WTC11 (cell line): ENCODE measurements around the gene PALD1. TPM values are rescaled to one million over a fixed set of nuclear protein-coding genes. Genes with fewer than 3 reads are reported as not detected.

Experiments
- ATAC-seq: fragments of 200-7000 bp; cut with Tn5 transposase; 2 replicates; pipeline ENCODE4 v1.10.0; 2021; ENCODE audit warnings: mild to moderate bottlenecking, moderate library complexity
- CTCF ChIA-PET: fragments of 300-600 bp; sonication (Branson Sonifier 250); formaldehyde crosslinking; loops from one replicate; lab custom pipeline; 2021; ENCODE audit warnings: antibody characterized with exemption; lab: Charles Lee
- POLR2A ChIA-PET: fragments of 350-600 bp; sonication (Branson Sonifier 250); formaldehyde crosslinking; loops from one replicate; lab custom pipeline; 2021; ENCODE audit warnings: antibody characterized with exemption; lab: Charles Lee
- DNase-seq: peaks from one replicate; pipeline ENCODE4 v3.0.0; 2021; ENCODE audit warnings: low spot score
- H3K27ac Mint-ChIP-seq: 2 replicates; pipeline ENCODE4 v1.8.0; 2021; ENCODE audit warnings: mixed read lengths
- H3K27me3 Mint-ChIP-seq: 2 replicates; pipeline ENCODE4 v1.8.0; 2021; ENCODE audit warnings: low read depth, mild to moderate bottlenecking, moderate library complexity, mixed read lengths
- H3K36me3 Mint-ChIP-seq: 2 replicates; pipeline ENCODE4 v1.8.0; 2021; ENCODE audit warnings: mixed read lengths
- H3K4me1 Mint-ChIP-seq: 2 replicates; pipeline ENCODE4 v1.8.0; 2022; ENCODE audit warnings: mixed read lengths
- H3K4me3 Mint-ChIP-seq: 2 replicates; pipeline ENCODE4 v1.8.0; 2021; ENCODE audit warnings: mild to moderate bottlenecking, moderate library complexity, mixed read lengths
- H3K9me3 Mint-ChIP-seq: 2 replicates; pipeline ENCODE4 v1.8.0; 2021; ENCODE audit warnings: mixed read lengths
- E2F1 ChIP-seq: sonication (generic); formaldehyde crosslinking; IDR thresholded peaks from 2 replicates; pipeline ENCODE4 v1.8.0; 2022; ENCODE audit warnings: mild to moderate bottlenecking, missing genetic modification reagents
- ELF4 ChIP-seq: sonication (generic); formaldehyde crosslinking; IDR thresholded peaks from 2 replicates; pipeline ENCODE4 v1.8.1; 2022; ENCODE audit warnings: low read depth, mild to moderate bottlenecking, moderate library complexity, missing genetic modification reagents
- ERG ChIP-seq: fragments of 250-450 bp; sonication (Bioruptor Pico); IDR thresholded peaks from 2 replicates; pipeline ENCODE4 v1.8.0; 2021; ENCODE audit warnings: mild to moderate bottlenecking
- FOXK1 ChIP-seq: sonication (generic); formaldehyde crosslinking; IDR thresholded peaks from 2 replicates; pipeline ENCODE4 v1.8.0; 2022; ENCODE audit warnings: mild to moderate bottlenecking, moderate library complexity, missing genetic modification reagents
- JAZF1 ChIP-seq: fragments of 250-450 bp; sonication (Bioruptor Pico); IDR thresholded peaks from 2 replicates; pipeline ENCODE4 v1.9.0; 2021; ENCODE audit warnings: moderate library complexity, mild to moderate bottlenecking, inconsistent platforms
- KAT7 ChIP-seq: sonication (generic); formaldehyde crosslinking; IDR thresholded peaks from 2 replicates; pipeline ENCODE4 v1.8.1; 2023; ENCODE audit warnings: missing genetic modification reagents, mild to moderate bottlenecking, borderline replicate concordance
- MAX ChIP-seq: sonication (generic); formaldehyde crosslinking; IDR thresholded peaks from 2 replicates; pipeline ENCODE4 v1.8.0; 2022; ENCODE audit warnings: mild to moderate bottlenecking, missing genetic modification reagents
- MXD4 ChIP-seq: fragments of 250-450 bp; sonication (Bioruptor Pico); IDR thresholded peaks from 2 replicates; pipeline ENCODE4 v1.8.0; 2021; ENCODE audit warnings: mild to moderate bottlenecking, moderate library complexity, borderline replicate concordance
- MYBL2 ChIP-seq: sonication (generic); formaldehyde crosslinking; IDR thresholded peaks from 2 replicates; pipeline ENCODE4 v1.8.1; 2023; ENCODE audit warnings: mild to moderate bottlenecking, moderate library complexity, missing genetic modification reagents
- NR2C2 ChIP-seq: sonication (generic); formaldehyde crosslinking; IDR thresholded peaks from 2 replicates; pipeline ENCODE4 v1.8.0; 2022; ENCODE audit warnings: mild to moderate bottlenecking, missing genetic modification reagents
- PRRX2 ChIP-seq: fragments of 250-450 bp; sonication (Bioruptor Pico); IDR thresholded peaks from 2 replicates; pipeline ENCODE4 v1.8.0; 2021; ENCODE audit warnings: mild to moderate bottlenecking
- SP1 ChIP-seq: sonication (generic); formaldehyde crosslinking; conservative IDR thresholded peaks from 2 replicates; pipeline ENCODE4 v1.8.1; 2022; ENCODE audit warnings: missing genetic modification reagents
- TEAD4 ChIP-seq: sonication (generic); formaldehyde crosslinking; IDR thresholded peaks from 2 replicates; pipeline ENCODE4 v1.8.0; 2022; ENCODE audit warnings: mild to moderate bottlenecking, missing genetic modification reagents
- ZNF138 ChIP-seq: sonication (generic); formaldehyde crosslinking; conservative IDR thresholded peaks from 2 replicates; pipeline ENCODE4 v1.8.1; 2022; ENCODE audit warnings: mild to moderate bottlenecking, moderate library complexity, missing genetic modification reagents
- ZNF232 ChIP-seq: sonication (generic); formaldehyde crosslinking; IDR thresholded peaks from 2 replicates; pipeline ENCODE4 v1.8.0; 2022; ENCODE audit warnings: mild to moderate bottlenecking, missing genetic modification reagents
- ZNF281 ChIP-seq: sonication (generic); formaldehyde crosslinking; IDR thresholded peaks from 2 replicates; pipeline ENCODE4 v1.8.0; 2023; ENCODE audit warnings: mild to moderate bottlenecking, missing genetic modification reagents
- ZNF416 ChIP-seq: fragments of 250-450 bp; sonication (Bioruptor Pico); IDR thresholded peaks from 2 replicates; pipeline ENCODE4 v1.9.0; 2021; ENCODE audit warnings: mild to moderate bottlenecking, inconsistent platforms
- ZNF423 ChIP-seq: fragments of 250-450 bp; sonication (Bioruptor Pico); IDR thresholded peaks from 2 replicates; pipeline ENCODE4 v2.1.2; 2022; ENCODE audit warnings: mild to moderate bottlenecking, moderate library complexity
- total RNA-seq: library from RNA; stranded (reverse); gene quantifications from 3 replicates; pipeline ENCODE4 v1.2.3, GENCODE V29; 2021
- TF ChIP-seq, protein P1 (sequence below): sonication (generic); formaldehyde crosslinking; IDR thresholded peaks from 2 replicates; pipeline ENCODE4 v1.8.0; 2023; ENCODE audit warnings: missing genetic modification reagents
- TF ChIP-seq, protein P2 (sequence below): fragments of 200-600 bp; IDR thresholded peaks from 2 replicates; pipeline ENCODE4 v1.8.0; 2022; ENCODE audit warnings: antibody characterized with exemption
- TF ChIP-seq, protein P3 (sequence below): sonication (generic); formaldehyde crosslinking; IDR thresholded peaks from 2 replicates; pipeline ENCODE4 v1.8.1; 2023; ENCODE audit warnings: mild to moderate bottlenecking, missing genetic modification reagents

Gene PALD1
- total RNA-seq, 1 experiment from 2014 or later, result 43.6 TPM

DNA sequence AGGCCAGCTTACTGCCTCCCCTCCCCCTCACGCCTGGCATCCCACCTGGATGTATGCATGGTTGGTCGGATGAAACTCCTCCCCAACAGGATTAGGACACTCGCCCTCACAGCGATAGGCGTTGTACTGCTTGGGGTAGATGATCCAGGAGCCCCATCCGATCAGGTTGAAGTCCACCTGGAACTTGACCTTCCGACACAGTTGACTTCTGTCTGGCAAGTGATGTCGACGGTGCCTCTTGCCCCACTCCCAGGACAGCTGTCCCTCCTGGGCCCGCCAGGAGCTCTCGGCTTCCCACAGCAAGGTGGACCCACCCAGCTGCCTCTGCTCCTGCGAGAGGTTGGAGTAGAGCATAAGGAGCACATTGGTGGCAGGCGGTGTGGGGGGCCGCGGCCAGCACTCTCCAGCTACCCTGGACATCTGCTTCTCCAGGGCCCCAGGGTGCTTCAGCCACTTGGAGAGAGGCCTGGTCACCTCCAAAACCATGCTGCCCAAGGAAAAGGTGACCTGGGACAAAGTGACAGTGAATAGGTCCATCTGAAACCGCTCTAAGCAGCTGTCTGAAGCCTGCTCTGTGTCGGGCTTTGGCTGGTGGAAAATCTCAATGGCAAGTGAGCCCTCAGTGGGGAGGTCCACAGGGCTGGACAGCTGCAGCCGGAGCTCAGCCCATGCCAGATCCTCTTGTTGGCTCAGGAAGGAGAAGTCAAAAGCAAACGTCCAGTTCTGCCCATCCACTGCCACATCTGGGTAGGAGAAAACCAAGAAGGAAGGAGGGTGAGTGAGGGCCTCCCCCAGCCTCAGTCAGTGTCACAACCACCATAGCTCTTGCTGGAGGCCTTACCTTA is 43.1 kb upstream of the PALD1 start (continued):
- TF ChIP-seq ERG (no peak), PRRX2 (CRISPR knock-in tag) (no peak)

- DNase-seq (peak; percentile 34), ATAC-seq (peak; percentile 4; the same call in 1 of the 2 replicates)
- no peak overlapping the region for H3K4me3 Mint-ChIP-seq
- H3K9me3 Mint-ChIP-seq, result no peaks in the 10 kb centered on the region
- ChIA-PET POLR2A (no interaction called here), CTCF (interaction anchor here (0.6 to 1.5 kb wide), 15 partner anchors 8 to 147 kb away, joined by 3 to 10 read pairs (median 3); partner anchors contain the start of genes EIF4EBP2 and PALD1)
- no peak overlapping the region for H3K27ac Mint-ChIP-seq
- peaks cover 30% of the 10 kb centered on the region for H3K36me3 Mint-ChIP-seq
- peaks cover 54% of the 10 kb centered on the region for H3K4me1 Mint-ChIP-seq
- TF ChIP-seq SP1 (CRISPR knock-in tag), result no peak
- no peak for TF ChIP-seq MYBL2 (CRISPR knock-in tag)
- no peak for TF ChIP-seq ZNF416 (CRISPR knock-in tag)
- no peak for TF ChIP-seq ELF4
- TF ChIP-seq ZNF232 (CRISPR knock-in tag), result no peak
- TF ChIP-seq KAT7, result no peak
- TF ChIP-seq ZNF281 (CRISPR knock-in tag), result no peak
- TF ChIP-seq PRRX2 (CRISPR knock-in tag), result no peak
- TF ChIP-seq TEAD4, result no peak
- TF ChIP-seq, protein P1, sequence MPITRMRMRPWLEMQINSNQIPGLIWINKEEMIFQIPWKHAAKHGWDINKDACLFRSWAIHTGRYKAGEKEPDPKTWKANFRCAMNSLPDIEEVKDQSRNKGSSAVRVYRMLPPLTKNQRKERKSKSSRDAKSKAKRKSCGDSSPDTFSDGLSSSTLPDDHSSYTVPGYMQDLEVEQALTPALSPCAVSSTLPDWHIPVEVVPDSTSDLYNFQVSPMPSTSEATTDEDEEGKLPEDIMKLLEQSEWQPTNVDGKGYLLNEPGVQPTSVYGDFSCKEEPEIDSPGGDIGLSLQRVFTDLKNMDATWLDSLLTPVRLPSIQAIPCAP, result no peak
- no peak for TF ChIP-seq MAX
- TF ChIP-seq JAZF1 (CRISPR knock-in tag), result no peak
- TF ChIP-seq ZNF138, result no peak
- no peak for TF ChIP-seq NR2C2 (CRISPR knock-in tag)
- TF ChIP-seq E2F1 (CRISPR knock-in tag), result no peak
- TF ChIP-seq, protein P2, sequence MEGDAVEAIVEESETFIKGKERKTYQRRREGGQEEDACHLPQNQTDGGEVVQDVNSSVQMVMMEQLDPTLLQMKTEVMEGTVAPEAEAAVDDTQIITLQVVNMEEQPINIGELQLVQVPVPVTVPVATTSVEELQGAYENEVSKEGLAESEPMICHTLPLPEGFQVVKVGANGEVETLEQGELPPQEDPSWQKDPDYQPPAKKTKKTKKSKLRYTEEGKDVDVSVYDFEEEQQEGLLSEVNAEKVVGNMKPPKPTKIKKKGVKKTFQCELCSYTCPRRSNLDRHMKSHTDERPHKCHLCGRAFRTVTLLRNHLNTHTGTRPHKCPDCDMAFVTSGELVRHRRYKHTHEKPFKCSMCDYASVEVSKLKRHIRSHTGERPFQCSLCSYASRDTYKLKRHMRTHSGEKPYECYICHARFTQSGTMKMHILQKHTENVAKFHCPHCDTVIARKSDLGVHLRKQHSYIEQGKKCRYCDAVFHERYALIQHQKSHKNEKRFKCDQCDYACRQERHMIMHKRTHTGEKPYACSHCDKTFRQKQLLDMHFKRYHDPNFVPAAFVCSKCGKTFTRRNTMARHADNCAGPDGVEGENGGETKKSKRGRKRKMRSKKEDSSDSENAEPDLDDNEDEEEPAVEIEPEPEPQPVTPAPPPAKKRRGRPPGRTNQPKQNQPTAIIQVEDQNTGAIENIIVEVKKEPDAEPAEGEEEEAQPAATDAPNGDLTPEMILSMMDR, result no peak
- no peak for TF ChIP-seq ZNF423 (CRISPR knock-in tag)
- TF ChIP-seq, protein P3, sequence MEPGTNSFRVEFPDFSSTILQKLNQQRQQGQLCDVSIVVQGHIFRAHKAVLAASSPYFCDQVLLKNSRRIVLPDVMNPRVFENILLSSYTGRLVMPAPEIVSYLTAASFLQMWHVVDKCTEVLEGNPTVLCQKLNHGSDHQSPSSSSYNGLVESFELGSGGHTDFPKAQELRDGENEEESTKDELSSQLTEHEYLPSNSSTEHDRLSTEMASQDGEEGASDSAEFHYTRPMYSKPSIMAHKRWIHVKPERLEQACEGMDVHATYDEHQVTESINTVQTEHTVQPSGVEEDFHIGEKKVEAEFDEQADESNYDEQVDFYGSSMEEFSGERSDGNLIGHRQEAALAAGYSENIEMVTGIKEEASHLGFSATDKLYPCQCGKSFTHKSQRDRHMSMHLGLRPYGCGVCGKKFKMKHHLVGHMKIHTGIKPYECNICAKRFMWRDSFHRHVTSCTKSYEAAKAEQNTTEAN, result no peak
- no peak for TF ChIP-seq MXD4 (CRISPR knock-in tag)
- no peak for TF ChIP-seq FOXK1 (CRISPR knock-in tag)
- peaks cover 19% of the 10 kb centered on the region for H3K27me3 Mint-ChIP-seq
Measured at GRCh38 chr10:70437721-70438120, 40.8 kb upstream of the PALD1 start.
